Keratinocyte (primary cell): Measurements from ENCODE around the gene CRX. TPM values are rescaled to one million over a fixed set of nuclear protein-coding genes. Genes with fewer than 3 reads are reported as not detected.
"Not testable (repeated sequence)": the region's sequence is repeated elsewhere in the genome, so short reads cannot be mapped to it uniquely, and the experiment has no call there.

Source experiments
- DNase-seq: peaks from one replicate; pipeline ENCODE4 v3.0.0-alpha.2; 2011; ENCODE audit warnings: low read depth, missing footprints, low spot score
- FAIRE-seq: peaks from 2 replicates; lab custom pipeline; 2011; peaks lifted over from hg19 to GRCh38; lab: Jason Lieb, UNC
- H2AFZ ChIP-seq: 2 replicates; pipeline ENCODE4 v1.6.0; 2012; ENCODE audit warnings: low read length, control low read depth, inconsistent platforms; ENCODE audit not compliant: control insufficient read depth
- H3K27ac ChIP-seq: 2 replicates; pipeline ENCODE4 v1.5.1; 2011; ENCODE audit warnings: low read length; ENCODE audit not compliant: control insufficient read depth, insufficient read depth
- H3K27me3 ChIP-seq: 3 replicates; pipeline ENCODE4 v1.6.0; 2011; ENCODE audit warnings: low read length; ENCODE audit not compliant: control insufficient read depth, insufficient read depth; ENCODE audit errors: extremely low read depth
- H3K36me3 ChIP-seq, 2 experiments: 2 replicates in 1 of 2; 3 replicates in 1 of 2; pipeline ENCODE4 v1.5.1; 2011; ENCODE audit warnings: low read length in 2 of 2, mild to moderate bottlenecking in 1 of 2; ENCODE audit not compliant: control insufficient read depth in 2 of 2, insufficient read depth in 2 of 2; ENCODE audit errors: extremely low read depth in 1 of 2
- H3K4me1 ChIP-seq: 3 replicates; pipeline ENCODE4 v1.5.1; 2011; ENCODE audit warnings: low read length; ENCODE audit not compliant: control insufficient read depth, insufficient read depth; ENCODE audit errors: extremely low read depth
- H3K4me2 ChIP-seq: 3 replicates; pipeline ENCODE4 v1.6.0; 2011; ENCODE audit warnings: low read depth, low read length; ENCODE audit not compliant: control insufficient read depth, insufficient read depth; ENCODE audit errors: extremely low read depth
- H3K4me3 ChIP-seq, 3 experiments: fragments of 200-600 bp in 1 of 3; sonication (generic) in 1 of 3; 2 replicates in 2 of 3; 3 replicates in 1 of 3; pipeline ENCODE4 v1.5.1; 2011 to 2016; ENCODE audit warnings: low read length in 3 of 3, mild to moderate bottlenecking in 3 of 3, control low read depth in 2 of 3, inconsistent platforms in 1 of 3, low read depth in 1 of 3, mixed read lengths in 1 of 3, mixed run types in 1 of 3, moderate library complexity in 1 of 3; ENCODE audit not compliant: control insufficient read depth in 2 of 3, insufficient read depth in 2 of 3; ENCODE audit errors: extremely low read depth in 1 of 3
- H3K79me2 ChIP-seq: 2 replicates; pipeline ENCODE4 v1.6.0; 2012; ENCODE audit warnings: low read length; ENCODE audit not compliant: control insufficient read depth, insufficient read depth
- H3K9ac ChIP-seq: 3 replicates; pipeline ENCODE4 v1.6.0; 2011; ENCODE audit warnings: low read length; ENCODE audit not compliant: control insufficient read depth, insufficient read depth; ENCODE audit errors: extremely low read depth
- H3K9me1 ChIP-seq: 3 replicates; pipeline ENCODE4 v1.6.0; 2011; ENCODE audit warnings: low read length; ENCODE audit not compliant: control insufficient read depth, insufficient read depth; ENCODE audit errors: extremely low read depth
- H3K9me3 ChIP-seq: 2 replicates; pipeline ENCODE4 v1.5.1; 2012; ENCODE audit warnings: low read depth, low read length; ENCODE audit not compliant: control insufficient read depth
- H4K20me1 ChIP-seq: 3 replicates; pipeline ENCODE4 v1.6.0; 2011; ENCODE audit warnings: low read length; ENCODE audit not compliant: control insufficient read depth, insufficient read depth; ENCODE audit errors: extremely low read depth
- EZH2 ChIP-seq: IDR thresholded peaks from one replicate; pipeline ENCODE4 v1.6.1; 2012; ENCODE audit warnings: inconsistent platforms, mild to moderate bottlenecking, low read length, moderate library complexity
- dilution Hi-C: fragments of 300-500 bp; cut with MboI; formaldehyde crosslinking; loops from one replicate; pipeline ENCODE4 v1.7.0; 2020; ENCODE audit warnings: low sequenced_read_pairs; ENCODE audit not compliant: extremely low pct_ligation_motif_present
- polyA plus RNA-seq, 5 experiments: library from polyadenylated mRNA; depleted of rRNA in 3 of 5; stranded (reverse) in 3 of 5; stranded (forward) in 1 of 5; unstranded in 1 of 5; fragments of >200 nt; gene quantifications; 1 replicate in 1 of 5; 2 replicates in 3 of 5; 3 replicates in 1 of 5; pipeline versions ENCODE4 v1.2.1 to v1.2.3, GENCODE V29; 2011 to 2012; ENCODE audit warnings: missing spikeins in 2 of 5, low read depth in 1 of 5, low replicate concordance in 1 of 5
- TF ChIP-seq, protein P1 (sequence below), 3 experiments: IDR thresholded peaks in 1 of 3; conservative IDR thresholded peaks in 1 of 3; optimal IDR thresholded peaks in 1 of 3; 2 replicates in 2 of 3; 3 replicates in 1 of 3; pipeline versions ENCODE3 to v1.5.1; 2011; ENCODE audit warnings: low read length in 3 of 3, mild to moderate bottlenecking in 3 of 3, moderate library complexity in 2 of 3, control low read depth in 1 of 3, inconsistent platforms in 1 of 3; ENCODE audit not compliant: insufficient read depth in 2 of 3; ENCODE audit errors: extremely low read depth in 1 of 3

The CRX gene
- polyA plus RNA-seq, 1 donor (not counting 4 experiments of a cell fraction or from before 2014, with no cell fraction given) = not detected

DNA sequence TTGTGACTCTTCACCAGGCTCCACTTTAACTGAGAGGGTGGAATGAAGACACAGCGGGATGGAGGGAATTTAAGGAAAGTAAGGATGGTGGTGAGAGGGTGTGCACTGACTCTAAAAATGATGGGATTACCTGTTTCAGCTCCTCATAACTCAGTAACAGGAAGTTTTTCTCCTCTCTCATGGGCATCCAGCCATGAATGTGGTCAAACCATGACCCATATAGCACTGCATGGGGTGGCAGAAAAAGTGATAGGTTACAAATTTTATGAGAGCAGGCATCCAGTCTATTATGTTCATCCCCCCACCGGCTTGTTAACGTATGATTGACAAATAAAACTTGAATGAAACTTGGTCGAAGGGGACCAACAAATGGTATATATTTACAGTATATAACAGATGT lies 57.2 kb downstream of the CRX start:
- no peak for FAIRE-seq
- Histone ChIP-seq H3K36me3 (no peaks in the 10 kb centered on the region), H3K4me1 (no peaks in the 10 kb centered on the region), H3K9me1 (no peaks in the 10 kb centered on the region), H3K79me2 (no peaks in the 10 kb centered on the region), H3K9me3 (no peaks in the 10 kb centered on the region), H3K9ac (no peak overlapping the region), H2AFZ (no peak overlapping the region), H3K4me3 (no peak overlapping the region), H3K4me2 (no peak overlapping the region), H3K27me3 (no peaks in the 10 kb centered on the region), H3K27ac (no peak overlapping the region), H4K20me1 (no peaks in the 10 kb centered on the region)
- TF ChIP-seq, protein P1, sequence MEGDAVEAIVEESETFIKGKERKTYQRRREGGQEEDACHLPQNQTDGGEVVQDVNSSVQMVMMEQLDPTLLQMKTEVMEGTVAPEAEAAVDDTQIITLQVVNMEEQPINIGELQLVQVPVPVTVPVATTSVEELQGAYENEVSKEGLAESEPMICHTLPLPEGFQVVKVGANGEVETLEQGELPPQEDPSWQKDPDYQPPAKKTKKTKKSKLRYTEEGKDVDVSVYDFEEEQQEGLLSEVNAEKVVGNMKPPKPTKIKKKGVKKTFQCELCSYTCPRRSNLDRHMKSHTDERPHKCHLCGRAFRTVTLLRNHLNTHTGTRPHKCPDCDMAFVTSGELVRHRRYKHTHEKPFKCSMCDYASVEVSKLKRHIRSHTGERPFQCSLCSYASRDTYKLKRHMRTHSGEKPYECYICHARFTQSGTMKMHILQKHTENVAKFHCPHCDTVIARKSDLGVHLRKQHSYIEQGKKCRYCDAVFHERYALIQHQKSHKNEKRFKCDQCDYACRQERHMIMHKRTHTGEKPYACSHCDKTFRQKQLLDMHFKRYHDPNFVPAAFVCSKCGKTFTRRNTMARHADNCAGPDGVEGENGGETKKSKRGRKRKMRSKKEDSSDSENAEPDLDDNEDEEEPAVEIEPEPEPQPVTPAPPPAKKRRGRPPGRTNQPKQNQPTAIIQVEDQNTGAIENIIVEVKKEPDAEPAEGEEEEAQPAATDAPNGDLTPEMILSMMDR (optimal IDR thresholded peaks at IDR 0.05 in 1 of 3, IDR thresholded peaks at IDR 0.05 in 1 of 3, conservative IDR thresholded peaks at IDR 0.05 in 1 of 3; ENCODE audit: extremely low read depth in 1 of 3, insufficient read depth in 2 of 3, low read length in 3 of 3) = no peak
- no peak for TF ChIP-seq EZH2
- no peak for DNase-seq
- dilution Hi-C loops = no loop called here

DNA sequence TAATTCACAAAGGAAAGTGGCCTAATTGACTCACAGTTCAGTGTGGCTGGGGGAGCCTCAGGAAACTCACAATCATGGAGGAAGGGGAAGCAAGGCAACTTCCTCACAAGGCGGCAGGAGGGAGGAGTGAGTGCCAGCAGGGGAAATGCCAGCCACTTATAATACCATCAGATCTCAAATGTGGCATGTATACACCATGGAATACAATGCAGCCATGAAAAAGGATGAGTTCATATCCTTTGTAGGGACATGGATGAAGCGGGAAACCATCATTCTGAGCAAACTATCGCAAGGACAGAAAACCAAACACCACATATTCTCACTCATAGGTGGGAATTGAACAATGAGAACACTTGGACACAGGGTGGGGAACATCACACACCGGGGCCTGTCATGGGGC lies 57.6 kb downstream of the CRX start:
- not testable (repeated sequence) for FAIRE-seq

DNA sequence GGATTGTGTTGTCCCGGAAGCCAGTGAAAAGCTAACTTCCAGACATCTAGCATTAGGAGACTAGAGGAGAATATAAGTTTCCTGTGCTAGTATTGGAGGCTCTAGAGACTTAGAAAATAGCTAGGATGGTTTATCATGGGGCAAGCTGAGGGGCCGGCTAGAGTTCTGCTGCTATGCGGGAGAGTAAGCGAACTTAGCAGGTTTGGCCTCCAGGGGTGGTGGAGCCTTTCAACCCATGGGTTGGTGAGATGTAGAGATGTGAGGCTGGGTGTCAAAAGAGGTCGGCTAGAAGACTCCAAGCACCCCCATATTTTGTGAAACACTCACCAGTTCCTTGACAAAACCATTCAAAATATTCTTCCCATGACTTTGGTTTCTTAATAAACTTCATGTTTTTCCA lies 60.0 kb downstream of the CRX start:
- no peaks in the 10 kb centered on the region for H3K9me1 ChIP-seq
- no peaks in the 10 kb centered on the region for H3K9me3 ChIP-seq
- dilution Hi-C loops = no loop called here
- no peaks in the 10 kb centered on the region for H3K4me1 ChIP-seq
- no peak overlapping the region for H3K4me3 ChIP-seq
- TF ChIP-seq EZH2 = no peak
- TF ChIP-seq, protein P1 (optimal IDR thresholded peaks at IDR 0.05 in 1 of 3, IDR thresholded peaks at IDR 0.05 in 1 of 3, conservative IDR thresholded peaks at IDR 0.05 in 1 of 3; ENCODE audit: extremely low read depth in 1 of 3, insufficient read depth in 2 of 3, low read length in 3 of 3) = no peak
- H3K79me2 ChIP-seq = no peaks in the 10 kb centered on the region
- no peaks in the 10 kb centered on the region for H4K20me1 ChIP-seq
- no peak for DNase-seq
- peaks cover 4% of the 10 kb centered on the region for H3K27me3 ChIP-seq
- no peak overlapping the region for H3K27ac ChIP-seq
- H3K4me2 ChIP-seq = no peak overlapping the region
- H3K36me3 ChIP-seq = no peaks in the 10 kb centered on the region
- H3K9ac ChIP-seq = no peak overlapping the region
- no peak overlapping the region for H2AFZ ChIP-seq
- no peak for FAIRE-seq

More for the DNA sequence above, 57.6 kb downstream of the CRX start:
- DNase-seq, H3K9ac ChIP-seq, H3K79me2 ChIP-seq, H3K4me3 ChIP-seq, H3K27me3 ChIP-seq, H3K36me3 ChIP-seq, H3K27ac ChIP-seq, H3K9me1 ChIP-seq, H2AFZ ChIP-seq, H3K4me1 ChIP-seq, dilution Hi-C loops, H4K20me1 ChIP-seq, H3K4me2 ChIP-seq, H3K9me3 ChIP-seq: not testable (repeated sequence)
